ENCODE measurements around the gene TJP3. TPM values are rescaled to one million over a fixed set of nuclear protein-coding genes. Genes with fewer than 3 reads are reported as not detected.

Gene TJP3
- total and polyA plus RNA-seq, 2 experiments from 2014 or later, result 23.7 to 49.2 TPM

DNA sequence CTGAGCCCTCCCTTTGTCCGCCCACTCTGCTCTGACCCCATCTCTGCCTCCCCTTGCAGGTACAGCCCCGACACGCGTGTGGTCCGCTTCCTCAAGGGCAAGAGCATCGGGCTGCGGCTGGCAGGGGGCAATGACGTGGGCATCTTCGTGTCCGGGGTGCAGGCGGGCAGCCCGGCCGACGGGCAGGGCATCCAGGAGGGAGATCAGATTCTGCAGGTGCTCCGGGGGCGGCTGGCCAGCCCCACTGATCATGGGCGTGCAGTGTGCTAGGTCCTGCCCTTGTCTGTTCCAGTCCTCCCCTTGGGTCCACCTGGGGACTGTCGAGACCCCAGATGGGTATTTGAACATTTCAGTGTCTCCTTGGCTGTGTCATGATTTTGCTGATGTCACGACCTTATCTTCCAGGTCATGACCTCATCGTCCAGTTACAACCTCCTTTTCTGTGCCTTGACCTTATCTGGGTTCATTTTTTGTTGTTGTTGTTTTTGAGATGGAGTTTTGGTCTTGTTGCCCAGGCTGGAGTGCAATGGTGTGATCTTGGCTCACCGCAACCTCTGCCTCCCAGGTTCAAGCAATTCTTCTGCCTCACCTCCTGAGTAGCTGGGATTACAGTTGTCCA, 28.0 kb downstream of the TJP3 start:
- H3K9me3 ChIP-seq (ENCODE audit: low read depth), result no peaks in the 10 kb centered on the region
- H3K27me3 ChIP-seq, result no peaks in the 10 kb centered on the region
- no peak overlapping the region for H3K27ac ChIP-seq
- H3K79me2 ChIP-seq, result no peaks in the 10 kb centered on the region
- H3K9me2 ChIP-seq (replicated peaks; ENCODE audit: insufficient read depth), result no peaks in the 10 kb centered on the region
- H3K36me3 ChIP-seq (replicated peaks; ENCODE audit: insufficient read depth, low read depth), result no peaks in the 10 kb centered on the region
- DNase-seq (ENCODE audit: low spot score), result no peak
- WGBS (ENCODE audit: low lambda C conversion rate, missing lambda C conversion rate), result 94% methylated on average over 20 of the region's 21 CpGs
- H2AFZ ChIP-seq, result no peak overlapping the region
- H3K4me2 ChIP-seq, result no peak overlapping the region
- H3K4me3 ChIP-seq, result no peak overlapping the region
- no peaks in the 10 kb centered on the region for H4K20me1 ChIP-seq (ENCODE audit: insufficient read depth, poor library complexity, severe bottlenecking)
- TF ChIP-seq EZH2 (IDR thresholded peaks at IDR 0.05; ENCODE audit: borderline replicate concordance) (no peak), EZH2phosphoT487 (IDR thresholded peaks at IDR 0.05; ENCODE audit: low read depth, severe bottlenecking, unreplicated experiment) (no peak), CTCF (IDR thresholded peaks at IDR 0.05; ENCODE audit: poor library complexity) (no peak)
- H3K4me1 ChIP-seq (ENCODE audit: insufficient read depth), result no peaks in the 10 kb centered on the region

GRCh38 chr19:3737487-3738205, 29.5 kb downstream of the TJP3 start:
- H3K9me3 ChIP-seq (ENCODE audit: low read depth), result no peaks in the 10 kb centered on the region
- H3K9me2 ChIP-seq (replicated peaks; ENCODE audit: insufficient read depth), result no peaks in the 10 kb centered on the region
- no peak for TF ChIP-seq CTCF (IDR thresholded peaks at IDR 0.05; ENCODE audit: poor library complexity)
- TF ChIP-seq EZH2phosphoT487 (IDR thresholded peaks at IDR 0.05; ENCODE audit: low read depth, severe bottlenecking, unreplicated experiment), result no peak
- TF ChIP-seq EZH2 (IDR thresholded peaks at IDR 0.05; ENCODE audit: borderline replicate concordance), result no peak
- no peak for DNase-seq (ENCODE audit: low spot score)
- H3K4me1 ChIP-seq (ENCODE audit: insufficient read depth), result no peaks in the 10 kb centered on the region
- H3K79me2 ChIP-seq, result no peaks in the 10 kb centered on the region
- H3K27me3 ChIP-seq, result no peaks in the 10 kb centered on the region
- H3K27ac ChIP-seq, result no peak overlapping the region
- H4K20me1 ChIP-seq (ENCODE audit: insufficient read depth, poor library complexity, severe bottlenecking), result no peaks in the 10 kb centered on the region
- WGBS (ENCODE audit: low lambda C conversion rate, missing lambda C conversion rate), result 94% methylated on average over 10 of the region's 10 CpGs
- no peaks in the 10 kb centered on the region for H3K36me3 ChIP-seq (replicated peaks; ENCODE audit: insufficient read depth, low read depth)
- H3K4me2 ChIP-seq, result no peak overlapping the region
- no peak overlapping the region for H2AFZ ChIP-seq
- H3K4me3 ChIP-seq, result no peak overlapping the region

GRCh38 chr19:3738477-3739220, 30.5 kb downstream of the TJP3 start:
- no peaks in the 10 kb centered on the region for H3K9me2 ChIP-seq (replicated peaks; ENCODE audit: insufficient read depth)
- H3K27ac ChIP-seq, result no peak overlapping the region
- H3K9me3 ChIP-seq (ENCODE audit: low read depth), result no peaks in the 10 kb centered on the region
- no peak overlapping the region for H3K4me2 ChIP-seq
- H3K79me2 ChIP-seq, result no peaks in the 10 kb centered on the region
- TF ChIP-seq CTCF (IDR thresholded peaks at IDR 0.05; ENCODE audit: poor library complexity) (no peak), EZH2 (IDR thresholded peaks at IDR 0.05; ENCODE audit: borderline replicate concordance) (no peak), EZH2phosphoT487 (IDR thresholded peaks at IDR 0.05; ENCODE audit: low read depth, severe bottlenecking, unreplicated experiment) (no peak)
- no peaks in the 10 kb centered on the region for H3K27me3 ChIP-seq
- DNase-seq (ENCODE audit: low spot score), result no peak
- WGBS (ENCODE audit: low lambda C conversion rate, missing lambda C conversion rate), result 95% methylated on average over 32 of the region's 32 CpGs
- H2AFZ ChIP-seq, result no peak overlapping the region
- H3K4me1 ChIP-seq (ENCODE audit: insufficient read depth), result no peaks in the 10 kb centered on the region
- H3K36me3 ChIP-seq (replicated peaks; ENCODE audit: insufficient read depth, low read depth), result no peaks in the 10 kb centered on the region
- no peak overlapping the region for H3K4me3 ChIP-seq
- H4K20me1 ChIP-seq (ENCODE audit: insufficient read depth, poor library complexity, severe bottlenecking), result no peaks in the 10 kb centered on the region

Data from hepatocyte (in vitro differentiated cells).